ENCODE data around the gene C10orf71.

C10orf71 gene

DNA sequence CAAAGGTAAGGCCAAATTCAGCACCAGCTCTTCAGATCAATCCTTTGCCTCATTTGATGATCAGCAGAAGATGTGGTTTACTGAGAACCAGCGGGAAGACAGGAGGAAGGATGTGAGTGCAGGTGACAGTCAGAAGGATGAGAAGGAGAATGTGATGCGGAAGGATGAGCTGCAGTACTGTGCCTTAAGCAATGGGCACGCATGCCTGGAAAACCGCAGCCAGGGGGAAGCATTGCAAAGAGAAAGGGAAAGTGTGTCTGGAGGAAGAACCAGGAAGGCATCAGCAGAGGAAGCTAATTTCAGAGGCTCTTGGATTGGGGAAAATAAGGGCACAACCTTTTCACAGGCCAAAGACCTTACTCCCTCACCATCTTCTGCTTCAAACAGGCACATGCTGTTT, 25.7 kb downstream of the C10orf71 start:
- no peak for DNase-seq (ENCODE audit: low read depth)
- no peak overlapping the region for H3K4me3 ChIP-seq (ENCODE audit: low read depth, low read length)
- TF ChIP-seq, protein P1, sequence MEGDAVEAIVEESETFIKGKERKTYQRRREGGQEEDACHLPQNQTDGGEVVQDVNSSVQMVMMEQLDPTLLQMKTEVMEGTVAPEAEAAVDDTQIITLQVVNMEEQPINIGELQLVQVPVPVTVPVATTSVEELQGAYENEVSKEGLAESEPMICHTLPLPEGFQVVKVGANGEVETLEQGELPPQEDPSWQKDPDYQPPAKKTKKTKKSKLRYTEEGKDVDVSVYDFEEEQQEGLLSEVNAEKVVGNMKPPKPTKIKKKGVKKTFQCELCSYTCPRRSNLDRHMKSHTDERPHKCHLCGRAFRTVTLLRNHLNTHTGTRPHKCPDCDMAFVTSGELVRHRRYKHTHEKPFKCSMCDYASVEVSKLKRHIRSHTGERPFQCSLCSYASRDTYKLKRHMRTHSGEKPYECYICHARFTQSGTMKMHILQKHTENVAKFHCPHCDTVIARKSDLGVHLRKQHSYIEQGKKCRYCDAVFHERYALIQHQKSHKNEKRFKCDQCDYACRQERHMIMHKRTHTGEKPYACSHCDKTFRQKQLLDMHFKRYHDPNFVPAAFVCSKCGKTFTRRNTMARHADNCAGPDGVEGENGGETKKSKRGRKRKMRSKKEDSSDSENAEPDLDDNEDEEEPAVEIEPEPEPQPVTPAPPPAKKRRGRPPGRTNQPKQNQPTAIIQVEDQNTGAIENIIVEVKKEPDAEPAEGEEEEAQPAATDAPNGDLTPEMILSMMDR (IDR thresholded peaks at IDR 0.05; ENCODE audit: low read depth, low read length, missing control alignments): no peak

DNA sequence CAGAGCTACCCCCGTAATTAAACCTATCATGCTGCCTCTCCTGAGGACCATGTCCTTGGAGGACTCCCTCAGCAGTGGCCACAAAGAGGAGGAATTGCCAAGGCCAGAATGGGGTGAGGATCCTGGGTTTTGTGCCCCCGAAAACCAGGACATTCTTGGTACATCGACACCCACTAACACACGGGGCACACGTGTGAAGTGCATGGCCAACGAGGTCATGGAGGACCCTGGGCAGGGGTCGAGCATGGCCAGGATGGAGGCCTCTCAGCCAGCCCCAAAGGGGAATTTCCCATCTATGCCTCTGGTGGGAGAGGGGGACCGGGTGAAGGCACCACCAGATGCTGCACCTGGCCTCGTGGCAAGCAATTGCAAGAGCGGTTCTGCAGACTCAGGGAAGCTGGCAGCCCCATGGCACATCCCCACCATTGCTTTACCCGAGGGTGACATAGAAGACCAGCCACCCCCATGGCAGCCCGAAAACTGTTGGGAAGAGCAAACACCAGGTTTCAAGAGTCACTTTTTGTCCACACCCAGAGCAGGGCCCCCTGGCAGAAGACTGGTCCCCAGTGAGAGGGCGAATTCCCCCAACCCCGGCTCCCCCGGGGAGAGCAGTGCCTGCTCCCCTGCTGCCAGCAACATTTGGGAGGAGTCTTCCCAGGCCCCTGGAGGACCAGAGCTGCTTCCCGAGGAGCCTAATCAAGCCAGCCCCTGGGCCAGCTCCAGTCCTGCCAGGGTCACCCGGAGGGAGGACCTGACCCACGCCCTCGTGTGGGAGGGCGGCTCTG, 26.4 kb downstream of the C10orf71 start:
- TF ChIP-seq, protein P1 (IDR thresholded peaks at IDR 0.05; ENCODE audit: low read depth, low read length, missing control alignments): no peak
- DNase-seq (ENCODE audit: low read depth): no peak
- H3K4me3 ChIP-seq (ENCODE audit: low read depth, low read length): no peak overlapping the region

DNA sequence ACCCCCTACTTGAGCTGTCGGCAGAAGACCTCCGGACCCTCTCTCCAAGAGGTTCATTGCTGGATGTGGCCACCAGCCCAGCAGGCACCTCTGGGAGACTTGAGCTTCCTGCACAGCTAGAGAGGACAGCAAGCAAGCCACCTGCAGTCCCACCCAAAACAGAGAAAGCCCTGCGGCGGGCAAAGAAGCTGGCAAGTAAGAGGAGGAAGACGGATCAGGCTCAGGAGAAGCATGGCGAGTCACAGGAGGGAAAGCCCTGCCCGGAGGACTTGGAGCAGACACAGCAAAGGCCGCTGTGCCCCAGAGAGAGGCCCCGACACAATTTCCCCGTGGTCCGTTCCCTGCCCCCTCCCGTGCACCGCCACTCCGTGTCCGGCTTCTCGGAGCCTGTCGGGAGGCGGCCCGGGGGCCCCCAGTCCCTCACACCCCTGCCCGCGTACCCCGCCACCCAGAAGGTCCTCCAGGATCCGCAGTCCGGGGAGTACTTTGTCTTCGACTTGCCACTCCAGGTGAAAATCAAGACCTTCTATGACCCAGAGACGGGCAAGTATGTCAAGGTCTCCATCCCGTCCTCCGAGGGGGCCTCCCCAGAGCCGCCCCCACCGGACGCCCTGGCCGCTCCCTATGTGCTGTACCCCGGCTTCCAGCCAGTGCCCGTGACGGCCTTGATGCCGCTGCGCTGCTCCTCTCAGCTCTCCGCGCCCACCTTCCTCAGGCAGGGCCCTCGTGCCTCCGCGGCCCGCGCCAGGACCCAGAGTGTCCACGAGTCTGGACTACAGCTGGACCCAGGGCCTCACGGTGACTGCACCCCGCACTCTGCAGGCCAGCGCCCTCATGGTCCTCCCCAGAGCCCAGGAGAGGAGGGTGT, 27.2 kb downstream of the C10orf71 start:
- TF ChIP-seq, protein P1 (IDR thresholded peaks at IDR 0.05; ENCODE audit: low read depth, low read length, missing control alignments): no peak
- DNase-seq (ENCODE audit: low read depth): no peak
- no peak overlapping the region for H3K4me3 ChIP-seq (ENCODE audit: low read depth, low read length)

DNA sequence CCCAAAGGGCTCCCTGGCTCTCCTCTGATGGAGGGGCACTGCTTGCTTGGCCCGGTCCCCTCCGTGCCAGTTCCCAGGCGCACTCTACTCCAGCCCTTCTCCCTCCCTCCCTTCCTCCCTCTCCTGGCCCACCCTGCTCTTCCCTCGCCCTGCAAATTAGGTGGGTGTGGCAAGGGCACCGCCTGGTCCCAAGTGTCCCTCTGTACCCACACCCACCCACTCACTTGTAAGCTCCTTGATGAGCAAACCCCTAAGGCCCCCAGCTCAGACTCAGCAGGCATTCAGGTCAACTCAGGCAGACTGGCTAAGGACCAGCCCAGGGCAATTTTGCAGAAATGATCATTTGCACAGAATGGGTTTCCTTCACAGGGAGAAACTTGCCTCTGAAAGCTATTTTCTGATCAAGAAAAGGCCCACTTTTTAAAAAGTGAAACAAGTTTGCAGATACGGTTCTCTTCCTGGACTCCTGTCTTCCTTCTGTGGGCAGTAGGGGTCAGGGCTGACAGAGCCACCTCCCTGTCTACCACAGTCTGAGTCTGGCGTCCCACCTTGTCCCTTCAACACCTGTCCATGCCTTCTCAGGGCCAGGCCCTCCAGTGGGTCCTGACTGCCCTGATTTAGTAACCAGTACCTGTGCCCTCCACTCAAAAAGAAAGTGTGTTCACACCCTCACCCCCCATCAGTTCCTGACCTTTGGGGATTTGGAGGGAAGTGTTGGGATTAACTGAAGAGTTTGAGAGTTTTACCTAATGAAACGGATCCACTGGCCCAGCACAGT, 28.3 kb downstream of the C10orf71 start:
- no peak for DNase-seq (ENCODE audit: low read depth)
- TF ChIP-seq, protein P1 (IDR thresholded peaks at IDR 0.05; ENCODE audit: low read depth, low read length, missing control alignments): no peak
- no peak overlapping the region for H3K4me3 ChIP-seq (ENCODE audit: low read depth, low read length)

DNA sequence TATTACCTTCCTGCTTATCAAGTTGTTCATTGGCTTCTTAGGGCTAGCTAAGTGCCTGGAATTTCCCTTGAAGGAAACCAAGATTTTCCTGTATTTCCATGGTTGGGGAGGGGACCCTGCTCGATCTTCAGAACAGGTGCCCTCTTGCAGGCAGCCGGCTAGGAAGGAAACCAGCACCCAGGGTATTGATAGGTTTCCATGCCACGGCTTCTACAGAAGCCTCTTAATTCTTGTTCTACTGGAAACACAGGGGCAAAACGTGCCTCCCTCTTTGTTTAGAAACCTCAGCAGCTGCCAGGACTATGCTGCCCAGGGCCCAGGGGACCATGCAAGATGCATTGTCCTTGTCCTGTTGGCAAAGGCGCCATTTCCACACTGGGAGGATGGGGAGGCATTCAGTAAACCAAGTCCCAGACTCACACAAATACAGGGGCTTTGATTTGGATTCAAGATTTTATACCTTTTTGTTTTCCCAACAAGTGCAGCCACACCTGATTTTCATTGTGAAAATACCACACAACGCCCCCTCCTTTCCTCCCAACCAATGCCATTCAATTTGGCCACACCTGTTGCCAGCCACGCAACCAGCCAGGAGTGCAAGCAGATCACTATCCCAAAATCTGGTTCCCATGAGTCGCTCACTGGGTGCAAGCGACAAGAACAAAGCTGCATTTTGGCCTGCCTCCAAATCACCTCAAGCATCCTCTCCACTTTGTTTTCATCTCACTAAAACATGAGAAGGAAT, 29.6 kb downstream of the C10orf71 start:
- TF ChIP-seq, protein P1 (IDR thresholded peaks at IDR 0.05; ENCODE audit: low read depth, low read length, missing control alignments): no peak
- DNase-seq (ENCODE audit: low read depth): no peak
- H3K4me3 ChIP-seq (ENCODE audit: low read depth, low read length): no peak overlapping the region

DNA sequence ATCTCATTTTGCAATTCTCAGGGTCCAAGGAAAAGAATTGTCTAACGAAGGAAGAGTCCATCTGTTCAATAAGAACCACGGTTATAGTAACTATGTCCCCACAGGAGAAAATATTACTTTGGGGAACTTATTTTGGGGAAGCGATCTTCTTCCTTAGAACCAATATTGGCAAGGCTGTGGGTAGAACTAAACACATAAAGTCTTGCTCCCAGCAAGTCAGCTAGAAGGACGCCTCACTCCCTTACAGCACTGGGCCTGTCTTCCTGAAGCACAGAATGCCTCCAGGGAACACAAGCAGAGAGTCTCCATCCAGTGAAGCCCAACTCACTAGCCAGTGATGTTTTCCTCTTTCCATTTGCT, 30.2 kb downstream of the C10orf71 start:
- TF ChIP-seq, protein P1 (IDR thresholded peaks at IDR 0.05; ENCODE audit: low read depth, low read length, missing control alignments): no peak
- no peak overlapping the region for H3K4me3 ChIP-seq (ENCODE audit: low read depth, low read length)
- DNase-seq (ENCODE audit: low read depth): no peak
